Inflammatory macrophage (primary cell): ENCODE measurements around the gene NAT8L.

Experiments used
- DNase-seq, 2 donors: peaks; one replicate each; pipeline ENCODE4 v3.0.0-alpha.2; 2020 to 2022

Gene NAT8L

DNA sequence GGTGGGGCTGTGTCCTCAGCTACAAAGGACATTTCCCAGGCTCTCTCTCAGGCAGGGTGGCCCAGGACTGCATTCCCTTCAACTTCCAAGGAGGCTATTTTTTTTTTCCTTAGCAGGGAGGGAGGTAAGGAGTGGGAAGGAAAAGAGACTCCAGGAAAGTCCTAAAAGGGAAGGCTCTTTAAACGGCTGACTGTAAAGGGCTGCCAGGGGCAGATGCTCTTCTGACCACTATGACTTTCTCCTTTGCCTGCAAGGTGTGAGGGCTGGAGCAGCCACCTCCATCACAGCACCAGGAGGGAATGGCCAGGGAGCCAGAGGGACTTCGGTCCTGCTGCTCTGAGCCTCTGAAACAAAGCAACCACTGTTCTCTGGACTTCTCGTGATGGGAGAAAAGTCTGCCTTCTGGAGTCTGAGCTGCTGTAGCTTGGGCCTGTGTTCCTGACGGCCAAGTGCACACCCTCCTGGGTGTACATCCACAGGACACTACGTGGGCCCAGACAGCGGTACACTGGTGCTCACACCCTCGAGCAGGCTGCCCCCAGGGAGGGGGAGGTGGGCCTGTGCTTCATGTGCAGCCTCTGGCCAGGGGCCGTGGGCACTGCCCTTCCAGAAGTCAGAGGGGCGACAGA, 17.9 kb downstream of the NAT8L start:
- no peak for DNase-seq

DNA sequence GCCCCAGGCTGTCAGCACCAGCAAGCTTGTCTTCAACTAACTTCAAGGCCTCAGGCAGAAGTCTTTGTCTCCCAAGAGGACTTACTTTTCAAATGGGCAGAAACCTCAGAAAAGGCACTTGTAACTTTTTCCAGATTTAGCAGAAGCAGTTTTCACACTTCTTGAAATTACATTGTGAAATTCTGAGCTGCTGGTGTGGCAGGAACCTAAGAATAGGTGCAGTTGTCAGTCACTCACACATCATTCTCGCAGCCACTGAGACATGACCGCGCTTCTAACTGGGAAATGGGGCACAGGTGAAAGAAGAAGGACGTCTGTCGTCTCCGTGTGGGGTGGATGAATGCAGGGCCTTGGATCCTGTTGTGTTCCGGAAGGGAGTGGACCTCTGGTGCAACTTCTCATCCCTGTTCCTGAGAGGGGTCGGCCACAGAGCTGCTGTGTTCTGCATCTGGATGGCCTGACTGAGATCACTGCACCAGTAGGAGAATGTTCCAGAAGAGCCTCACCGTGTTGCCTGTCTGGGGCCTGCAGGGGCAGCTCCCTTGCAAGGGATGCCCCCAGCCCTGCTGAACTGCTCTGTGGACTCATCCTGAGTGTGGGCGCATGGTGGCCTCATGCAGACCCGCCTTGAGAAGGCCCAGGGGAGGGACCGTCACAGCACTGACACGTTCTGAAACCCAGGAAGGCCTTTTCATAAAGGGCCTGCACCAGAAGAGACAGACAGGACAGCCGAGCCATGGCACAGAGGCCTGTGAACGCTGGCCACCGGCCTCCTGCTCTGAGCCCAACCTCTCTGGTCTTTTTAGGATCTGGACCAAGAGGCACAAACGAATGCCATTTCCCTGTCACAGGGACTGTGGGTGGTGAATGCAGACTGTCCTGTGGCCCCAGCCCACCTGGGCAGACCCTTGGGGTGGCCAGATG, 18.7 kb downstream of the NAT8L start:
- DNase-seq: no peak

DNA sequence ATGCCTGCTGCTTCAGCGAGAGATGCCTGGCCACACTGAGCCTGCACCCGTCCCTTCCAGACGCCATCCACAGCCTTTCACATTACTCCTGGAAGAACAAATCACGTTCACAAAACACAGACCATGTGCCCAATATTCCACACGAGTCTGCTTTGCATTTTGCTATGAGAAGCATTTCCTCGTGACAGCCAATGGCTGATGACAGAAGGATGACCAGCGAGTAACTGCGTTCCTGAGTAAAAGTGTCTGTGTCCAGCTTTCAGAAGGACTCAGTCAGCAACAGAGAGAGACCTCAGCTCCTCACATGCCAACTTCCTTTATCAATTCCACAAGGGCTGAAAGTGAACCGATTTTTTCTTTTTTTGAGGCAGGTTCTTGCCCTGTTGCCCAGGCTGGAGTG, 19.5 kb downstream of the NAT8L start:
- DNase-seq: no peak

- DNase-seq: no peak
Measured at GRCh38 chr4:2079006-2079405, 19.9 kb downstream of the NAT8L start.

DNA sequence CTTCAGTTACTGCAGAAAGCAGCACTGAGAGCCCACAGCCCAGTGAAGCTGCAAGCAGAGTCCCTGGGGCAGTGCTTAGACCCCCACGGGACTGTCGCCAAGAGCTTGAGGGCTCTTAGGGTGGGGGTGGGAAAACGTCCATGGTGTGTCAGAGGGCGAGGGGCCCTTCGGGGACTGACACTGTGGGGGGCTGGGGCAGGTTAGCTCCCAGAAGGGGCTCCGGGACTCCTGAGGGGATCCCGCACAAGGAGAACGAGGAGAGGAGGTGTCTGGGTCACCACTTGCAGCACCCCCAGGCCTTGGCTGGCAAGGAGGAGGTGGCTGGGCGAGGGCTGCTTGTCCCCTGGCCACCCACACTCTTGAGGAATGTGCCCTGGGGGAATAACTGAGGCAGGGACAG, 20.8 kb downstream of the NAT8L start:
- no peak for DNase-seq

DNA sequence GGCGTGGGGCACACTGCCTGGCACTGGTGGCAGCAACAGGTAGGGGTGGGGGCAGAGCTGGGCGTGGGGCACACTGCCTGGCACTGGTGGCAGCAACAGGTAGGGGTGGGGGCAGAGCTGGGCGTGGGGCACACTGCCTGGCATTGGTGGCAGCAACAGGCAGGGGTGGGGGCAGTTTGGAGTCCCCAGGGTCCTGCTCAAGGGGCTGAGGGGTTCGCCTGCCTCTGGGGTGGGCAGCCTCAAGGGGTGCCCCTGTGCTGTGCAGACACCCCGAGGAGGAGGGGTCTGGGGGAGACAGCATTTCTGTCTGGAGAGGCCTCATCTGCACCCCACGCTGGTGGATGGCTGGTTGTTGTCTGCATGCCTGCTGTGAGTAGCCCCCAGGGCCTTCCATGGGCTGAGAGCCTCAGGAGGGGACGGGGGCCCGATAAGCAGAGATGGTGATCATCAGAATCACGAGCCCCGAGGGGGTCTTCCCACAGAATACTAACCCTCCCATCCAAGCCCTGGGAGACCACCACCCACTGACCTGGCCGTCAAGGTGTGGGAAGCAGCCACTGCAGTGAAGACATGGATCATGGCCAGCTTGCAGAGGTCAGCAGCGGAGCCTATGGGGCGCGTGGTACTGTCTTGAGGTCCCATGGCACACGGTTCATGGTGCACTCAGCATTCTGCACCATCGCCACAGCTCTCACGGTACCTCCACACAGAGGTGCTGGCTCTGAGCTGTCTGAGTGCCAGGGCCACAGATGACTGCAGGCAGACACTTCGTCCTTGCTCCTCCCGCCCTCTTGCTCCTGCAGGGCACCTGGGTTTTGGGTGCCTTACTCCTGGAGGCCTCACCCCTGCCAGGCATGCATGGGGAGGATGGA, 21.5 kb downstream of the NAT8L start:
- DNase-seq: no peak

DNA sequence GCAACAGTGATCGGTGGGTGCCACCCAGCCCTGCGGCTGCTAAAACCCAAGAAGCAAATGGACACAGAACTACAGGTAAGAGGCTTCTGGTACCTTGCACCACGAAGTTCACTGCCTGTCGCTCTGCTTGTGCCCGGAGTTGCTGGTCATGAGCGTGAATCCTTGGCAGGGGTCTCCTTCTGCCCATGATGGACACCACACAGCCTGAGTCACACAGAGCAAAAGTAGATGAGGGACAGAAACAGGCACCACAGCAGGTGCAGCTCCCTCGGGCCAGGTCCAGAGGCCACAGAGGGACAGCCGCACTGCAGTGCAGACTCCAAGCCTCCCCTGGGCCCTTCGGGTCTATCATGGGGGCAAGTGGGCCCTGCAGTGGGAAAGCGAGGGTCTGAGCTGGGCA, 22.4 kb downstream of the NAT8L start:
- DNase-seq: no peak

DNA sequence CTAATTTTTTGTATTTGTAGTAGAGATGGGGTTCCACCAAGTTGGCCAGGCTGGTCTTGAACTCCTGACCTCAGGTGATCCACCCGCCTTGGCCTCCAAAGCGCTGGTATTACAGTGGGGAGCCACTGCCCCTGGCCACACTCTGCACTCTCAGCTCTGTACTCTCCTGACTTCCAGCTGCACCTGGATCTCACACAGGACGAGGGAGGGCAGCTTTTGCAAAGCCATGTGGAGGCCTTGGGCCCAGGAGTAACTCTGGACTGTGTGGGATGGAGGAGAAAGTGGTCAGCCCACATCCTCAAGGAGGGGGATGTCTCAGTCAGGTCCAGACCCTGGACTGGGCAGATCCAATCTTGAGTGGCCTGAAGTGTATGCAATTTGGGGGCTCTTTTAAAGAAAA, 23.0 kb downstream of the NAT8L start:
- no peak for DNase-seq

GRCh38 chr4:2082627-2083026, 23.5 kb downstream of the NAT8L start:
- no peak for DNase-seq

DNA sequence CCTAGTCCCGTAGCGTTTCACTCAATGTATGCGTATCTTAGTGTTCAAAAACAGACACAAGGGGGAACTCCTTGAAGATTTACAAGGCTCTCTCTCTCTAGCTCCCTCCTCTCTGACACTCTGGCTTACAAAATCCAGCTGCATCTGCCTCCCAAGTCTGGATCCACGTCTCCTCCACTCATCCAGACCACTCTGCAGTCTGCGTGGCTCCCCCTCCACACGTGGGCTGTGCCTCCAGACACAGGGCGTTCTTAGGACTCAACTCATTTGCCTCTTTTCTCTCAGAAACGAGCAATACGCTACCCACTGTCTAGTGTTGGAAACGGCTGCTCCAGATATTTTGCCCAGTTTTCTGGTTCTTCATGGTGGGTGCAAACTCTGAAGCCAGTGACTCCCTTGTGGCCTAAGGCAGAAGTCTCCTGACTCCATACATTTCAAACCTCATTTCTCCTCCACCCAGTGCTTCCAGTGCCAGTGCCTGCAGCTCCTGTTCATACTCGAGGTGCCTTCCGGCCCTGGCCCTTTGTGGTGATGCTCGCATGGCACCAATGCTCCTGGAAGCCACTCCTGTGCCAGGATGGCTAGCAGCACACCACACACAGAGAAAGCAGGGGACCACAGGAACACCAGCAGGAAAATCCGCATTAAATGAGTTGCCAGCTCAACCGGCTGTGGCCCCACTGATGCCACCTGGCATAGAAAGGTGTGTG, 24.1 kb downstream of the NAT8L start:
- DNase-seq: no peak

DNA sequence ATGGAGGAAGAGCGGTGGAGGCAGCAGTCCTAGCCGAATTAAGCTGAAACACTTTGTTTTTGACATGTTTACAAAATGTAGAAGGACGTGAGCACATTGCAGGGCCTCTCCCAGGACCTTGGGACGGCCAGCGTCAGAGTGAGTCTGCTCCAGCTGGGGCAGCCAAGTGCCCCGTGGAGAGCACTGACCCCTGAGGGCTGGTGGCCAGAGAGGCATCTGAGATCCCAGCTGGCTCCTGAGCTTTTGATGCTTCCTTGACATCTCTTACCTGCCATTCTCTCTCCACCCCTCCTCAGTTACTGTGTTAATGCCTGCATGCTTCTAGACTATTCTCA, 24.7 kb downstream of the NAT8L start:
- no peak for DNase-seq

DNA sequence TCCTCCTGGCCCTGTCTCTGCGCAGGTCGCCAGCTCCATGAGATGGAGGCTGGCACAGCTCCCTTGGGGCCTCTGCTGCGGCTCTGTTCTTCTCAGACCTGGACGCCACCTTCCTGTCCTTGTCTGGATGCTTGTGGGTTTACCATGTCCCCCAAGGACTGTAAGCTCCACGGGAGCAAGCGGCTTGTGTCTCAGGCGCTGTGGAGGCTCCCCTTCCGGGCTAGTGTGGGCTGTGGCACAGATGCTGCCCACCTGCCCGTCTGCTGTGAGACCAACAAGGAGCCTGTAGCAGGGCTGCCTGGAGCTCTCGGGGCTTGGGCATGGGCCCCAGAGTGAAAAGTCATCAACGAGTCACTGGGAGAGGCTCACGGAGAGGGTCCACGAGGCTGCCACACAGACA, 25.2 kb downstream of the NAT8L start:
- DNase-seq: no peak

DNA sequence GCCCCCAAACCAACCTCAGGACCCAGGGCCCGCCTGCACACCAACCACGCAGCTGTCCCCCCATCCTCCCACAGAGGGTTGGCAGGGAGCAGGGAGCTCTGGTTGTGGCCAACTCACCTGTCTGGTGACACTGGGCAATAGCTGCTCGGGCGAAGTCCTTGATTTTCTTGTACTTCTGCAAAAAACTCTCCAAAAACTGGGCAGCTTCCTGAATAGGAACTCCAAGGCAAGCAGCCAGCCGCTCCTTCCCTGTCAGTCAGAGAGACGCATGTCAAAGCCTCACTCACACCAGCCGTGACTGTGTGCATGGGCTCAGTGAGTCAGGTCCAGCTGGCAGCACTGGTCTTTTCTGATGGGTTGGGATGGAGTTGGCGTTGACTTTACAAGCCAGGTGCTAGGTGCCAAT, 26.4 kb downstream of the NAT8L start:
- DNase-seq: no peak

DNA sequence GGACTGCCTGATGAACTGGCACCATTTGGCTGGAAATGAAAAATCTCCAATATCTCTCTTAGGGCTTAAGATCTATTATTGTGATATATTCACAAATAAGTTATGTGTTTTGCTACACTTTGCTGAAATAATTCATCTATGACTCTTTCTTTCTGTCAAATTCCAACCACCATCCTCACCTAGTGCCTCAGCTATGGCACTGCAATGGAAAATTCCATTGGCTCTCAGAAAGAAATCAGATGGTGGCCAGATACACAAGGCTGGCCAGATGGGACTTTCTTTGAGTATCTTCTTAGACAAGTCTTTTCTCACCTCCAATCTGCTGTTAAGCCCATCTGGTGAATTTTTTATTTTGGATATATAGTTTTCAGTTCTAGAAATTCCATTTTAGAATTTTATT, 28.0 kb downstream of the NAT8L start:
- DNase-seq: no peak

GRCh38 chr4:2089222-2089621, 30.1 kb downstream of the NAT8L start:
- no peak for DNase-seq

GRCh38 chr4:2090642-2091041, 31.5 kb downstream of the NAT8L start:
- no peak for DNase-seq

DNA sequence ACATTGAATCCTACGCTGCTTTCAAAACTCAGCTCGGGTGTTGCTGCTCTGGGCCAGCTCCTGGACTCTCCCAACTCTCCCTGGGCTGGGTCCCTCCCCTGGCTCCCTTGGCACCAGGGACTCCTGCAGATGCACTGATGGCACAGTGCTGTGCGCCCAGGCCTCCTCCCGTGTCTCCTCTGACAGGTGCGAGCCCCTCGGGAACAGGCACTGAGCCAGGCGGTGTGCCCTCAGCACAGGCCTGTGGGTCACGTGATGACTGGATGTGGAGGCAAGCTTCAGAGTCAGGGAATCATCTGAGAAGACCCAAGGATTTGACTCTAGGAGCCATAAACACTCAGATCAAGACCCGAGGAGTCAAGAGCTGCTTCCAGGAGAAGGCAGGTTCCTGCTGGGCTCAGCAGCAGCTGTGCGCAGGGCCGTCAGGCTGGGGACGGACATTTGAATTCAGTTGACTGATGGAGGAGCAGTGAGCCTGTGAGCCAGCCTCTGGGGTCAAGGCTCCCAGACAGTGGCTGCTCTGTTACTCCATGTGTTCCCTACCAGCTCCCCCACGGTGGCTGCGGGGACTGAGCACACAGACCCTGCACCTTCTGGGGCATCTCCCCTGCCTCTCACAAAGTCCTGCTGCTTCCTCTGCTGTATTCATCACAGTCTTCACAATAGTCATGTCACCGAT, 33.0 kb downstream of the NAT8L start:
- no peak for DNase-seq

- DNase-seq: no peak
Measured at GRCh38 chr4:2092669-2093053, 33.5 kb downstream of the NAT8L start.

DNA sequence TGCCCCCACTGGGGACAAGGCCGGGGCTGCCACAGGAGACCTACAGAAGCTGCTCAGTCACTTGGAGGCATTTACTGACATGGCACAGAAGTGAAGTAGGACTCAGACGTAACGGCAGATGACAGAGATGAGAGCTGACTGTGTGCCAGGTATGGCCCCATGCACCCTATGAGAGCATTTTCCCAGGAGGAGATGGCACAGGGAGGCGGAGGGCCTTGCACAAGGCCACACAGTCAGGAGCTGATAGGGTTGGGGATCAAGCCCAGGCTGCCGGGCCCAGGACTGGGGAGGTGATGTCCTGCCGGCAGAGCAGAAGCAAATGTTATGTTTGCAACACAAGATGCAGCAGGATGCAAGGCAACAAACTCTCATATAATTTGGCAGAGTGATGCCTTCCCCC, 34.1 kb downstream of the NAT8L start:
- DNase-seq: no peak

DNA sequence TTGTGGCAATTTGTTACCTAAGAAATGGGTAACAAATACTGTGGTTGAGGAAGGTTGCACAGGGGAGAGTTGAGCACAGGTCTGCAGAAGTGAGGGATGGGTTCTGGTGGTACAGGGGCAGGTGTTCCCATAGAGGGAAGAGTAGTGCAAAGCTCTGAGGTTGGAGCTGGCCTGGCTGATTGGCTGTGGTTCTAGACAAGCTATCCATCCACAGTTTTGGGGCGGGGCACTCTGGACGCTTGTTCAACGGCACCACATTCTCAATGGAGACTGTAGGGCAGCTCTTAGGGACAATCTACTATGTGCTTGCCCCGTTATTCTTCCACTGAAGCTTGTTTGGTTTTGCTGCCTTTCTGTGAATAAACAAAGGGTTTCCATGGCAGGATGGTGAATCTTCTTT, 35.4 kb downstream of the NAT8L start:
- DNase-seq: no peak

DNA sequence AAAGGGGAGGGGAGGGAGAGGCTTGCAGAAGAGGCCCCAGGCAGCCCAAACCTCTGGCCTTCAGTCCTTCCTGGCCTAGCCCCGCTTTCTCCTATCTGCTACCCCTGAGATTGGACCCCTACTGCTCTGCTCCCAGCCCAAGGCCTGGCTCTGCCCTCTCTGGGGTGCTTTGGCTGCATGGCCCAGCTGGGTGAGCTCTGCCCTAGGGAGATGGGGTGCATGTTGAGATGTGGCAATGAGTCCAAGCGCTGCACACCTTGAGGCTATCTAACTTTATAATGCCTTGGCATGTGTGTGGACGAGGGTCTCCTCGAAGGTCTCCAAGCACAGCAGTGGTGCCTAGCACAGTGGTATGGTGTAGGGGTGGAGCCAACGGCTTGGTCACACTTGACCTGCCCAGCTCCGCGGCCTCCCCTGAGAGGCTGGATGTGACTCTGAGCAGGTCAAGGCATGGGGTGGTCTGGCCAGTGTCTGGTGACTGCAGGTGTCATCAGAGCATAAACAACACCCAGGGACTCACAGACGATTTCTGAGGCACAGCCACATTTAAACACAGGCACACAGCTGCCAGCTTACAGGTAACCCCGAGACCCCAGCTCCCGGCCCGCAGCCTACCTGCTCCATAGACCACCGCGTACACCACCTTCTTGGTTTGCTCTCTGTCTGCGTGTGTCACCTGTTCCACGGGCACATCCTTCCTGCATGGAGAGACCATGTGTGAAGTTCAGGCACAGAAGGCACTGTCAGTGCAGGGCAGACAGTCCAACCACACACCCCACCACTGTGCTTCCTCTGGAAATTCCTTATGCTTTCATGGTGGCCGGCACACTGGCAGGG, 36.3 kb downstream of the NAT8L start:
- DNase-seq: no peak
